LNCaP clone FGC (cell line): ENCODE measurements around the gene ZNF292.
"Not testable (repeated sequence)": the region's sequence is repeated elsewhere in the genome, so short reads cannot be mapped to it uniquely, and the experiment has no call there.

Source experiments
- DNase-seq: peaks from one replicate; pipeline ENCODE4 v3.0.0-alpha.2; 2011; ENCODE audit warnings: low read depth
- H3K4me3 ChIP-seq: 2 replicates; pipeline ENCODE4 v1.5.1; 2011; ENCODE audit warnings: mild to moderate bottlenecking, low read depth, low read length, control low read depth
- CTCF ChIP-seq: IDR thresholded peaks from 2 replicates; pipeline ENCODE4 v1.5.1; 2012; ENCODE audit warnings: mild to moderate bottlenecking; ENCODE audit not compliant: control insufficient read depth, insufficient read depth; ENCODE audit errors: extremely low read depth

ZNF292 gene

DNA sequence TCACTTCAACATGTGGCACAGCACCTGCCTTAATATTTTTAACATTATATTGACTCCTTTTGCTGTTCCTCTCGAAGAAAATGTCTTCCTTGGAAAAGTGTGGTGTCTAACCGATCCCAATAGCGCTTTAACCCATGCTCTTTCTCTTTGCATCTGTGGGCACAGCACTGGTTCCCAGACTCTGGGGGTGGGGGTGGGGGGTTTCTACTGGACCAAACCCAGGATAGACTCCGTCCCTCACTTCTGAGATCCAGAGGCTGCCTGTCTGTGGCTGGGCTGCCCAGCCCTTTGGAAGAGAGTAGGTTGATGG lies 3.9 kb upstream of the ZNF292 start:
- H3K4me3 ChIP-seq = no peak overlapping the region
- DNase-seq = no peak

DNA sequence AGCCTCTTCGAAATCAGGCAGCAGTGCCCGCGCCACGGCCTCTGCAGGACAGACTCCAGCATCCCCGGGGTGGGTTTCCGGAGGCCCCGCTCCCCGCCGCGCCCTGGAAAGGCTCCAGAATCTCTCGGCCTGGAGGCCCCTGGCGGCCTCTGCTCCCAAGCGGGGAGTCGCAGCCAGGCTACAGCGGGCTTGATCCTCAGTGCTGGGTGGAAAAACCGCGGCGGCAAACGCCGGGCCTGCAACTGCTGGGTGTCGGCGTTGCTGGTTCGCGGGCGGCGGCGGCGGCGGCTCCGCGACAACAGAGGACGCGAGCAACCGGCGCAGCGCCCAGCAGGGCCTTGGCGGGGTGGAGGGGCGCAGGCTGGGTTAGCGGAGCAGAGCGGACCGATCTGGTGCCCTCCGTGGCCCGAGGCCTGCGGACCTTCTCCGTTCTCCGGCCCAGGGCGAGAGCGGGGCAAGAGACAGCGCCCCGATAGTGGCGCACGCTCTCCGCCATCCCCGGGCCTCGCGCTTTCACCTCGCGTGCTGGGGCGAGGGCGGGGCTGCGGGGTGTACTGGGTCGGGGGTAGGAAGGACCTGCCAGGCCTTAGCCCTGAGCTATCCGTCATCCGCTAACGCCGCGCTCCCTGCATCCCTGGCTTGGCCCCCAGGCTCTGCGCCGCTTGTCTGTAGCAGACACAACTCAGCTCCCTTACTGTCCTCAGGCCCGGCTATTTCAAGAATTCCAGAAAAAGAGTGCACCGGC lies 3.4 kb upstream of the ZNF292 start:
- DNase-seq = no peak
- TF ChIP-seq CTCF = no peak
- no peak overlapping the region for H3K4me3 ChIP-seq

More for the DNA sequence above, 3.9 kb upstream of the ZNF292 start:
- no peak for TF ChIP-seq CTCF

DNA sequence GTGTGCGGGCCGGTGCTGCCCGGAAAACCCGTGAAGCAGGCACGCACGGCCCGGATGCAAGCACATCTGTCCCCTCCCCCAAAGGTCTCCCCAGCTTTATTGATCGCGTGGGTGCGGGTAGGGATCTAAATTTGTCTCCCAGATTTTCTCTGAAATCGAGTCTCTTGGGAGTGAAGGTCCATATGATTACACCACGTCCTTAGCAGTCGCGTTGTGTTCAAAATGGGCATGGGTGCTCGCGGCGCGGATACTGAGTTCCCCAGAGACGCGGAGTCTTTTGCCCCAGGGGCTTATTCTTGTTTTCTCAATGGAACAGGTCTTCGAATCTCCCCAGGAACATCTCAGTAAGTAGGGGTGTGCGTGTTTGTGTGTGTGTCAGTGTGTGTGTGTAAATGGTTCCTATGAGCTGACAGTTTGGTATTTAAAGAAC lies 2.8 kb upstream of the ZNF292 start:
- H3K4me3 ChIP-seq = no peak overlapping the region
- no peak for DNase-seq
- TF ChIP-seq CTCF = no peak

GRCh38 chr6:87154641-87154992 lies 748 bp upstream of the ZNF292 start:
- DNase-seq = no peak
- peak overlapping the region; percentile 73 for H3K4me3 ChIP-seq
- TF ChIP-seq CTCF = no peak

DNA sequence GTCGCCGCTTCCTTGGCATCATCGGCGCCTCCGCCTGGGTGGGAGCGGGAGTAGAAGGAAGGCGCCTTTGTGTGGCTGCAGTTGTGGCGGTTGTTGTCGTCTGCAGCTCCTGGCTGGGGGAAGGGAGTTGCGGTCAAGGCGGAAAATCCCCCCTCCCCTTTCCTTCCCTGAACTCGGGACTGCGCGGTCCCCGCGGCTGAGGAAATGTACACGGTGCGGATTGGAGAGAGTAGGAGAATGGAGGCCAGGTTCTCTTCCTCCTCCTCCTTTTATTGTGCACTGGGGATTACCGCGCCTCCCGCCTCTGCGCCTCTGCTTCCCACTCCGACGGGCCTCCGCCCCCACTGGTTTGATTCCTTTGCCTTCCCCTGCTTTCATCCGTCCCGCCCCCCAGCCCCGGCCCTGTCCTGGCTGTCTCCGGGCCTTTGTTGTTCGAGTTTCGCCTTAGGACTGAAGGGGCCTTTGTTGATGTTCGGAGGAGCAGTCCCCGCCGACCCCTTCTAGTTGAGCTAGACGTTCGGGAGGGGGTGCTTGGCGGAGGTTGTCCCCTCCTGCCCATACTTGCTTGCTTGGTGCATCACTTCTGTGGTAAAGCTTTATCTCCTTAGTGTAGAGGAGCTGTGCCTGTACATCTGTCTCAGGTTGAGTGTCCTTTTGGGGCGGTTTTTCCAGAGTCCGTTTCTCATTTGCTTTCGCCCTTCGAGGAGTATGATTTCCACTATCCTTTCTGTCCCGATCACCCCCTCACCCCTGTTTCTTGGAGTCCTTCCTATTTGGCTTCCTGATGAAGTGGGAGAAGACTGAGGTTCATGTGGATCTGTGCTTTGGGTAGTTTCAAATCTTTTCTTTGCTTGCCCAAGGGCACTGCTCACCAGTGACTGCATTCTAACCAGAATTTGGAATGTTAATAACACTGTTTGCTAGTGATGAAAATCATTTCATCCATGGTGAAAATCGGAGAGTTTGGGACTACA lies 764 bp downstream of the ZNF292 start:
- H3K4me3 ChIP-seq = peak overlapping the region; percentile 73
- no peak for TF ChIP-seq CTCF
- no peak for DNase-seq

DNA sequence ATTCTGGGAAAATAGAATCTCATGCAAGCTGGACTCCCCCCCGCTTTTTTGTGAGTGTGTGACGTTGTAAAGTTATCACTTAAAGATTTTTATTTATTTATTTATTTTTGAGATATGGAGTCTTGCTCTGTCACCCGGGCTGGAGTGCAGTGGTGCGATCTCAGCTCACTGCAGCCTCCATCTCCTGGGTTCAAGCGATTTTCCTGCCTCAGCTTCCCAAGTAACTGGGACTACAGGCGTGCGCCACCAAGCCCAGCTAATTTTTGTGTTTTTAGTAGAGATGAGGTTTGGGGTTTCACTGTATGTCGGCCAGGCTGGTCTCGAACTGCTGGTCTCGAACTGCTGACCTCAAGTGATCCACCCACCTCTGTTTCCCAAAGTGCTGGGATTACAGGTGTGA lies 2.2 kb downstream of the ZNF292 start:
- DNase-seq = not testable (repeated sequence)
- H3K4me3 ChIP-seq = peak overlapping the region; percentile 73; the same call in 1 of the 2 replicates

- TF ChIP-seq CTCF = no peak
- no peak overlapping the region for H3K4me3 ChIP-seq
- DNase-seq = no peak
These were observed 5.9 kb downstream of the ZNF292 start for GRCh38 chr6:87161299-87161698.
